A549 (cell line): ENCODE results near the gene PAXX. TPM values are rescaled to one million over a fixed set of nuclear protein-coding genes. Genes with fewer than 3 reads are reported as not detected.
"Not testable (repeated sequence)": the region's sequence is repeated elsewhere in the genome, so short reads cannot be mapped to it uniquely, and the experiment has no call there.

ENCODE experiments used
- ATAC-seq, 2 experiments: fragments of 200-7000 bp in 1 of 2; fragments of >200 bp in 1 of 2; cut with Nextera tagmentation in 1 of 2; cut with Tn5 transposase in 1 of 2; 3 replicates each; pipeline versions ENCODE4 v1.8.0 to v1.9.1; 2018 to 2020; ENCODE audit warnings: mild to moderate bottlenecking in 1 of 2, moderate library complexity in 1 of 2
- CTCF ChIA-PET: fragments of 300-600 bp; sonication (Branson Sonifier 250); formaldehyde crosslinking; extraction: SDS; loops from one replicate; lab custom pipeline; 2021; ENCODE audit warnings: antibody characterized with exemption, inconsistent platforms; lab: Yijun Ruan, JAX
- POLR2A ChIA-PET: fragments of 350-600 bp; formaldehyde crosslinking; extraction: SDS; loops from one replicate; lab custom pipeline; 2021; ENCODE audit warnings: antibody characterized with exemption, inconsistent platforms; lab: Yijun Ruan, JAX
- DNase-seq, 2 experiments: peaks; one replicate each; pipeline versions ENCODE4 v3.0.0 to v3.0.0-alpha.2; 2011 to 2016; ENCODE audit warnings: low read depth in 1 of 2, low spot score in 1 of 2
- FAIRE-seq: peaks from 2 replicates; lab custom pipeline; 2011; peaks lifted over from hg19 to GRCh38; lab: Jason Lieb, UNC
- H3K27ac ChIP-seq, 2 experiments: fragments of >200 bp; sonication (Bioruptor Twin); formaldehyde crosslinking; 3 replicates each; pipeline ENCODE4 v1.5.1; 2016 to 2017
- H3K4me1 ChIP-seq: fragments of >200 bp; sonication (Bioruptor Twin); formaldehyde crosslinking; 3 replicates; pipeline ENCODE4 v1.6.1; 2016
- H3K4me2 ChIP-seq: fragments of >200 bp; sonication (Bioruptor Twin); formaldehyde crosslinking; 3 replicates; pipeline ENCODE4 v1.6.1; 2016
- H3K4me3 ChIP-seq: fragments of >200 bp; sonication (Bioruptor Twin); formaldehyde crosslinking; 3 replicates; pipeline ENCODE4 v1.5.1; 2016
- H3K9me3 ChIP-seq: fragments of >200 bp; sonication (Bioruptor Twin); formaldehyde crosslinking; 3 replicates; pipeline ENCODE4 v1.6.1; 2016
- CHD2 ChIP-seq: fragments of 150-350 bp; IDR thresholded peaks from 2 replicates; pipeline ENCODE4 v1.6.1; 2014; ENCODE audit warnings: low read length; ENCODE audit not compliant: partially characterized antibody
- EHF ChIP-seq: fragments of 250-450 bp; sonication (Bioruptor Pico); IDR thresholded peaks from 2 replicates; pipeline ENCODE4 v1.5.0; 2020; ENCODE audit warnings: mild to moderate bottlenecking
- EHMT2 ChIP-seq: fragments of 200-600 bp; sonication (generic); IDR thresholded peaks from 2 replicates; pipeline ENCODE4 v1.6.1; 2016; ENCODE audit warnings: antibody characterized with exemption, low read depth, mild to moderate bottlenecking, moderate library complexity
- ESRRA ChIP-seq: fragments of 150-350 bp; IDR thresholded peaks from 2 replicates; pipeline ENCODE4 v1.6.1; 2014; ENCODE audit warnings: mild to moderate bottlenecking, low read length, borderline replicate concordance
- FOSB ChIP-seq: fragments of 250-450 bp; sonication (Bioruptor Pico); IDR thresholded peaks from 2 replicates; pipeline ENCODE4 v1.5.0; 2020; ENCODE audit warnings: mild to moderate bottlenecking, moderate library complexity
- FOSL2 ChIP-seq, 2 experiments: fragments of 450-650 bp in 1 of 2; fragments of >200 bp in 1 of 2; sonication (Bioruptor Twin) in 1 of 2; formaldehyde crosslinking; IDR thresholded peaks; 2 replicates each; pipeline versions ENCODE4 v1.5.0 to v1.6.1; 2016 to 2020; ENCODE audit warnings: mild to moderate bottlenecking in 1 of 2, moderate library complexity in 1 of 2
- FOXS1 ChIP-seq: fragments of 250-450 bp; sonication (Bioruptor Pico); IDR thresholded peaks from 2 replicates; pipeline ENCODE4 v1.5.0; 2020; ENCODE audit warnings: mild to moderate bottlenecking, moderate library complexity
- HDAC2 ChIP-seq: fragments of 200-600 bp; sonication (generic); IDR thresholded peaks from 2 replicates; pipeline ENCODE4 v1.6.1; 2016
- HEYL ChIP-seq: fragments of 250-450 bp; sonication (Bioruptor Pico); IDR thresholded peaks from 2 replicates; pipeline ENCODE4 v1.8.0; 2021; ENCODE audit warnings: mild to moderate bottlenecking, moderate library complexity
- HOXA7 ChIP-seq: fragments of 250-450 bp; sonication (Bioruptor Pico); IDR thresholded peaks from 2 replicates; pipeline ENCODE4 v1.5.0; 2020; ENCODE audit warnings: mild to moderate bottlenecking, moderate library complexity
- HOXB5 ChIP-seq: fragments of 250-450 bp; sonication (Bioruptor Pico); IDR thresholded peaks from 2 replicates; pipeline ENCODE4 v1.5.0; 2020; ENCODE audit warnings: mild to moderate bottlenecking, moderate library complexity
- KDM5A ChIP-seq: fragments of 200-600 bp; sonication (generic); IDR thresholded peaks from 2 replicates; pipeline ENCODE4 v1.6.1; 2016; ENCODE audit warnings: antibody characterized with exemption, mild to moderate bottlenecking
- MAFK ChIP-seq: fragments of 450-650 bp; IDR thresholded peaks from 2 replicates; pipeline ENCODE4 v1.6.1; 2014; ENCODE audit not compliant: partially characterized antibody
- NPAS2 ChIP-seq: fragments of 250-450 bp; sonication (Bioruptor Pico); IDR thresholded peaks from 2 replicates; pipeline ENCODE4 v1.8.0; 2022; ENCODE audit warnings: mild to moderate bottlenecking, moderate library complexity, borderline replicate concordance
- NR3C1 ChIP-seq: fragments of >200 bp; sonication (Bioruptor Twin); formaldehyde crosslinking; IDR thresholded peaks from 3 replicates; pipeline ENCODE4 v1.6.1; 2017
- PBX3 ChIP-seq: IDR thresholded peaks from 2 replicates; pipeline ENCODE4 v1.6.1; 2012
- PHF8 ChIP-seq: fragments of 200-600 bp; sonication (generic); IDR thresholded peaks from 2 replicates; pipeline ENCODE4 v1.6.1; 2016; ENCODE audit warnings: low read depth, mild to moderate bottlenecking, antibody characterized with exemption, moderate library complexity, borderline replicate concordance
- POLR2A ChIP-seq: IDR thresholded peaks from 2 replicates; pipeline ENCODE4 v1.6.1; 2012; ENCODE audit warnings: mild to moderate bottlenecking, low read length
- POLR2AphosphoS2 ChIP-seq: conservative IDR thresholded peaks from 2 replicates; pipeline ENCODE4 v1.6.1; 2012; ENCODE audit warnings: low read length, improper control_type of control experiment, inconsistent platforms
- RAD21 ChIP-seq, 2 experiments: fragments of >200 bp in 1 of 2; sonication (Bioruptor Twin) in 1 of 2; formaldehyde crosslinking in 1 of 2; IDR thresholded peaks in 1 of 2; conservative IDR thresholded peaks in 1 of 2; 2 replicates in 1 of 2; 3 replicates in 1 of 2; pipeline ENCODE4 v1.6.1; 2012 to 2018; ENCODE audit warnings: inconsistent platforms in 1 of 2
- SREBF2 ChIP-seq: fragments of 450-650 bp; IDR thresholded peaks from 2 replicates; pipeline ENCODE4 v1.6.1; 2014; ENCODE audit warnings: mild to moderate bottlenecking, moderate library complexity
- TFCP2L1 ChIP-seq: fragments of 250-450 bp; sonication (Bioruptor Pico); IDR thresholded peaks from 2 replicates; pipeline ENCODE4 v1.5.0; 2021; ENCODE audit warnings: mild to moderate bottlenecking
- USF2 ChIP-seq: fragments of 450-650 bp; IDR thresholded peaks from 2 replicates; pipeline ENCODE4 v1.6.1; 2014; ENCODE audit warnings: antibody characterized with exemption
- ZFP36 ChIP-seq: fragments of 450-650 bp; IDR thresholded peaks from 2 replicates; pipeline ENCODE4 v1.6.1; 2014; ENCODE audit warnings: borderline replicate concordance; ENCODE audit not compliant: partially characterized antibody
- ZNF302 ChIP-seq: fragments of 250-450 bp; sonication (Bioruptor Pico); IDR thresholded peaks from 2 replicates; pipeline ENCODE4 v1.9.0; 2021; ENCODE audit warnings: inconsistent platforms, mild to moderate bottlenecking, moderate library complexity
- WGBS: methylation state at CpG from one replicate; pipeline ENCODE4 v1.1.6; 2017; ENCODE audit errors: missing lambda C conversion rate; 5-methylcytosine and 5-hydroxymethylcytosine counted together
- polyA plus RNA-seq, 4 experiments: library from polyadenylated mRNA; depleted of rRNA in 3 of 4; stranded (reverse); fragments of >200 nt; fragmentation: RNase III in 1 of 4; extraction: RNeasy Plus Mini Kit Qiagen cat#74134 plus additional on column Dnase treatment in 1 of 4; gene quantifications; 2 replicates in 3 of 4; 3 replicates in 1 of 4; pipeline ENCODE4 v1.2.3, GENCODE V29; 2011 to 2017
- TF ChIP-seq, protein P1 (sequence below): fragments of >200 bp; sonication (Bioruptor Twin); formaldehyde crosslinking; IDR thresholded peaks from 2 replicates; pipeline ENCODE4 v1.6.1; 2016
- TF ChIP-seq, protein P2 (sequence below): IDR thresholded peaks from 2 replicates; pipeline ENCODE4 v1.6.1; 2012

PAXX gene
- polyA plus RNA-seq, 2 of the 4 experiments (the other 2 are of a cell fraction), result 15.6 to 53.2 TPM

GRCh38 chr9:137031904-137032640, 39.9 kb downstream of the PAXX start, which contains the start of gene FUT7:
TSS of gene FUT7 (minus strand) at chr9:137032088. CDS start at chr9:137031991, 97 bp downstream.
- no peak for FAIRE-seq
- POLR2A ChIA-PET, result no interaction called here

GRCh38 chr9:137032858-137033257, 40.6 kb downstream of the PAXX start:
- CTCF ChIA-PET, result interaction anchor here (0.8 to 20.4 kb wide), 9 partner anchors 9 to 245 kb away, joined by 3 to 282 read pairs (median 62); partner anchors contain the start of genes C8G, CLIC3, FBXW5 and LCN12

More at GRCh38 chr9:137031904-137032640, 39.9 kb downstream of the PAXX start, which contains the start of gene FUT7:
- peaks cover 32% of the 10 kb centered on the region for H3K4me1 ChIP-seq
- no peak within 1 kb of the TSS for H3K4me3 ChIP-seq
- H3K9me3 ChIP-seq, result no peaks in the 10 kb centered on the region
- DNase-seq (no peak), ATAC-seq (no peak)
- no peak for TF ChIP-seq KDM5A
- no peak for TF ChIP-seq TFCP2L1 (CRISPR knock-in tag)
- no peak for TF ChIP-seq ZNF302 (CRISPR knock-in tag)
- TF ChIP-seq ESRRA, result no peak
- no peak for TF ChIP-seq FOXS1 (CRISPR knock-in tag)
- no peak for TF ChIP-seq EHF (CRISPR knock-in tag)
- TF ChIP-seq SREBF2, result no peak
- no peak for TF ChIP-seq NR3C1
- TF ChIP-seq PBX3, result no peak
- TF ChIP-seq, protein P1, sequence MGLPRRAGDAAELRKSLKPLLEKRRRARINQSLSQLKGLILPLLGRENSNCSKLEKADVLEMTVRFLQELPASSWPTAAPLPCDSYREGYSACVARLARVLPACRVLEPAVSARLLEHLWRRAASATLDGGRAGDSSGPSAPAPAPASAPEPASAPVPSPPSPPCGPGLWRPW, result no peak
- TF ChIP-seq MAFK, result no peak
- no peak for TF ChIP-seq FOSB
- no peak for TF ChIP-seq EHMT2
- TF ChIP-seq NPAS2 (CRISPR knock-in tag), result no peak
- H3K4me2 ChIP-seq, result no peak within 1 kb of the TSS
- H3K27ac ChIP-seq, result no peak within 1 kb of the TSS
- WGBS, result 72% methylated on average over 9 of the region's 16 CpGs
- CTCF ChIA-PET, result interaction anchor here (0.8 to 20.4 kb wide), 11 partner anchors 10 to 245 kb away, joined by 3 to 282 read pairs (median 33); partner anchors contain the start of genes C8G, ENTPD2, FBXW5 and LCN12

DNA sequence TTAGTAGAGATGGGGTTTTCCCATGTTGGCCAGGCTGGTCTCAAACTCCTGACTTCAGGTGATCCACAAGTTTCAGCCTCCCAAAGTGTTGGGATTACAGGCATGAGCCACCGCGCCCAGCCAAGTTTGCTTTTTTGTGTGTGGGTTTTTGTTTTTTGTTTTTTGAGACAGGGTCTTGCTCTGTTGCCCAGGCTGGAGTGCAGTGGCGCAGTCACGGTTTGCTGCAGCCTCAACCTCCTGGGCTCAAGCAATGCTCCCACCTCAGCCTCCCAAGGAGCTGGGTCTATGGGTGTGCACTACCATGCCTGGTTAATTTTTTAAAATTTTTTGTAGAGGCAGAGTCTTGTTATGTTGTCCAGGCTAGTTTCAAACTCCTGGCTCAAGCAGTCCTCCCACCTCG, 41.3 kb downstream of the PAXX start:
- H3K4me3 ChIP-seq, FAIRE-seq, DNase-seq, H3K4me2 ChIP-seq, H3K9me3 ChIP-seq, H3K27ac ChIP-seq, ATAC-seq, POLR2A ChIA-PET: not testable (repeated sequence)
- CTCF ChIA-PET, result interaction anchor here (0.8 to 20.4 kb wide), 7 partner anchors 9 to 246 kb away, joined by 3 to 282 read pairs (median 34); partner anchors contain the start of genes ABCA2, C8G, CLIC3 and FBXW5
- 92% methylated on average over 5 of the region's 5 CpGs for WGBS
- H3K4me1 ChIP-seq, result peaks cover 26% of the 10 kb centered on the region

More at GRCh38 chr9:137032858-137033257, 40.6 kb downstream of the PAXX start:
- POLR2A ChIA-PET, result no interaction called here
- ATAC-seq (no peak), DNase-seq (no peak), FAIRE-seq (no peak)
- H3K4me3 ChIP-seq, result no peak overlapping the region
- 85% methylated on average over 10 of the region's 10 CpGs for WGBS
- no peaks in the 10 kb centered on the region for H3K9me3 ChIP-seq
- TF ChIP-seq ZFP36 (no peak), POLR2AphosphoS2 (no peak), RAD21 (conservative IDR thresholded peaks at IDR 0.05 in 1 of 2, IDR thresholded peaks at IDR 0.05 in 1 of 2) (no peak), PHF8 (no peak), HOXA7 (CRISPR knock-in tag) (no peak), FOSL2 (IDR thresholded peaks at IDR 0.05) (no peak), FOSL2 (CRISPR knock-in tag; IDR thresholded peaks at IDR 0.05) (no peak), POLR2A (no peak), USF2 (no peak), HOXB5 (CRISPR knock-in tag) (no peak), HEYL (CRISPR knock-in tag) (no peak), PBX3 (no peak), HDAC2 (no peak), FOSB (no peak), CHD2 (no peak), FOXS1 (CRISPR knock-in tag) (no peak)
- TF ChIP-seq, protein P2, sequence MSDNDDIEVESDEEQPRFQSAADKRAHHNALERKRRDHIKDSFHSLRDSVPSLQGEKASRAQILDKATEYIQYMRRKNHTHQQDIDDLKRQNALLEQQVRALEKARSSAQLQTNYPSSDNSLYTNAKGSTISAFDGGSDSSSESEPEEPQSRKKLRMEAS, result no peak
- no peak overlapping the region for H3K27ac ChIP-seq
- H3K4me1 ChIP-seq, result peaks cover 27% of the 10 kb centered on the region
- no peak overlapping the region for H3K4me2 ChIP-seq
